BE2C (cell line): Measurements from ENCODE around the gene PHF21B.

Experiments
- DNase-seq: peaks from one replicate; pipeline ENCODE4 v3.0.0-alpha.2; 2020
- H3K27me3 ChIP-seq: fragments of 250-450 bp; sonication (Bioruptor Pico); 2 replicates; pipeline ENCODE4 v1.5.1; 2020; ENCODE audit warnings: mild to moderate bottlenecking
- H3K36me3 ChIP-seq: fragments of 250-450 bp; sonication (Bioruptor Pico); 2 replicates; pipeline ENCODE4 v1.5.1; 2020; ENCODE audit warnings: mild to moderate bottlenecking
- H3K4me1 ChIP-seq: fragments of 250-450 bp; sonication (Bioruptor Pico); 2 replicates; pipeline ENCODE4 v1.5.1; 2020
- H3K4me3 ChIP-seq: 2 replicates; pipeline ENCODE4 v1.5.1; 2011; ENCODE audit warnings: low read depth, low read length
- H3K9me3 ChIP-seq: fragments of 250-450 bp; sonication (Bioruptor Pico); 2 replicates; pipeline ENCODE4 v1.5.1; 2020
- TF ChIP-seq, protein P1 (sequence below): IDR thresholded peaks from 2 replicates; pipeline ENCODE4 v1.5.1; 2012; ENCODE audit warnings: mild to moderate bottlenecking, low read depth, low read length

The PHF21B gene

GRCh38 chr22:44865193-44866057, 144.4 kb downstream of the PHF21B start:
- Histone ChIP-seq H3K4me1 (peaks cover 3% of the 10 kb centered on the region; the same call in 1 of the 2 replicates), H3K4me3 (no peak overlapping the region), H3K27me3 (no peaks in the 10 kb centered on the region), H3K9me3 (no peaks in the 10 kb centered on the region), H3K36me3 (no peaks in the 10 kb centered on the region; the same call in 1 of the 2 replicates)
- TF ChIP-seq, protein P1, sequence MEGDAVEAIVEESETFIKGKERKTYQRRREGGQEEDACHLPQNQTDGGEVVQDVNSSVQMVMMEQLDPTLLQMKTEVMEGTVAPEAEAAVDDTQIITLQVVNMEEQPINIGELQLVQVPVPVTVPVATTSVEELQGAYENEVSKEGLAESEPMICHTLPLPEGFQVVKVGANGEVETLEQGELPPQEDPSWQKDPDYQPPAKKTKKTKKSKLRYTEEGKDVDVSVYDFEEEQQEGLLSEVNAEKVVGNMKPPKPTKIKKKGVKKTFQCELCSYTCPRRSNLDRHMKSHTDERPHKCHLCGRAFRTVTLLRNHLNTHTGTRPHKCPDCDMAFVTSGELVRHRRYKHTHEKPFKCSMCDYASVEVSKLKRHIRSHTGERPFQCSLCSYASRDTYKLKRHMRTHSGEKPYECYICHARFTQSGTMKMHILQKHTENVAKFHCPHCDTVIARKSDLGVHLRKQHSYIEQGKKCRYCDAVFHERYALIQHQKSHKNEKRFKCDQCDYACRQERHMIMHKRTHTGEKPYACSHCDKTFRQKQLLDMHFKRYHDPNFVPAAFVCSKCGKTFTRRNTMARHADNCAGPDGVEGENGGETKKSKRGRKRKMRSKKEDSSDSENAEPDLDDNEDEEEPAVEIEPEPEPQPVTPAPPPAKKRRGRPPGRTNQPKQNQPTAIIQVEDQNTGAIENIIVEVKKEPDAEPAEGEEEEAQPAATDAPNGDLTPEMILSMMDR: no peak
- no peak for DNase-seq

DNA sequence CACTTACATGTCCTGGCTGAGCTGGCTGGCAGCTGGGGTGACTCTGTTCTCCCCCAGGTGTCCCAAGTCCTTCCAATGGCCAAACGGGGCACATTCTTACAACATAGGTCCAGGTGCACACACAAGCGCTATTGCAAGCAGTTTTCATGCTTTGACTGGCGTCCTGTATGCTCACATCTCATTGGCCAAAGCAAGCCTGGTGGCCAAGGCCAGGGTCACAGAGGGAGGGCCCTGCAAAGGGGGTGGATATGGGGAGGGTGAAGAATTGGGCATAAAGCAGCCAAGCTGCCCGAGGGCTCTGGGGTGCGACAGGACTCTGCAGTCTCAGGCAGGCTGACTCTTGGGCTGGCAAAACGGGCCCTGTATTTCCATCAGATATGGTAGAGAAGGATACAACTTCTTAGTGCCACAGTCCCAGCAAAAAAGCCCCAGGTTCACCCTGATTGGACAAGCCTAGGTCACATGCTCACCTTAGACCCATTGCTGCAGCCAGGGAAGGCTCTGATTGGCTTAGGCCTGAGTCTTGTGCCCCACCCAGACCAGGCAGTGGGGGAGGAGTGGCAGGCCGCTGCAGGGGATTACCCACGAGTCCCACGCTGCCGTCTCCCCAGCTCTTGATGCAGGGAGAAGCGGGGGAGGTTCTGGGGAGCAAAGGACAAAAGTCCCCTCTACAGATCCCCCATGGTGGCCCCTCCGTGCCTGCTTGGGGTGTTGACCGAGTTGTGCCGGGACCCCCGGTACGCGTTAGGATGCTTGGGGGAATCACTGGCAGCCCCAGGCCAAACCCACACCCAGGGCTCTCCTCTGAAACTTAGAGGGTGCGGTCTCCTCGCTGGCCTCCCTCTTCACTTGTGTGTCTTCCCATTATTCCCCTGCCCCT, 146.6 kb downstream of the PHF21B start:
- Histone ChIP-seq H3K9me3 (no peaks in the 10 kb centered on the region), H3K36me3 (no peaks in the 10 kb centered on the region; the same call in 1 of the 2 replicates), H3K4me1 (peaks cover 4% of the 10 kb centered on the region; the same call in 1 of the 2 replicates), H3K4me3 (no peak overlapping the region), H3K27me3 (no peaks in the 10 kb centered on the region)
- TF ChIP-seq, protein P1: no peak
- DNase-seq: peak; percentile 35

DNA sequence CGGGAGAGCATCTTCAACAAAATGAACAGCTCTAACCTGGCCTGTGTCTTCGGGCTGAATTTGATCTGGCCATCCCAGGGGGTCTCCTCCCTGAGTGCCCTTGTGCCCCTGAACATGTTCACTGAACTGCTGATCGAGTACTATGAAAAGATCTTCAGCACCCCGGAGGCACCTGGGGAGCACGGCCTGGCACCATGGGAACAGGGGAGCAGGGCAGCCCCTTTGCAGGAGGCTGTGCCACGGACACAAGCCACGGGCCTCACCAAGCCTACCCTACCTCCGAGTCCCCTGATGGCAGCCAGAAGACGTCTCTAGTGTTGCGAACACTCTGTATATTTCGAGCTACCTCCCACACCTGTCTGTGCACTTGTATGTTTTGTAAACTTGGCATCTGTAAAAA, 147.5 kb downstream of the PHF21B start:
- no peaks in the 10 kb centered on the region for H3K36me3 ChIP-seq
- no peak overlapping the region for H3K4me3 ChIP-seq
- DNase-seq: no peak
- H3K4me1 ChIP-seq: peaks cover 4% of the 10 kb centered on the region; the same call in 1 of the 2 replicates
- H3K27me3 ChIP-seq: no peaks in the 10 kb centered on the region
- TF ChIP-seq, protein P1: no peak
- H3K9me3 ChIP-seq: no peaks in the 10 kb centered on the region

- H3K36me3 ChIP-seq: no peaks in the 10 kb centered on the region
- DNase-seq: no peak
- H3K9me3 ChIP-seq: no peaks in the 10 kb centered on the region
- peaks cover 4% of the 10 kb centered on the region; the same call in 1 of the 2 replicates for H3K4me1 ChIP-seq
- TF ChIP-seq, protein P1: no peak
- no peak overlapping the region for H3K4me3 ChIP-seq
- no peaks in the 10 kb centered on the region for H3K27me3 ChIP-seq
Observed at GRCh38 chr22:44861245-44861644, 148.6 kb downstream of the PHF21B start.

DNA sequence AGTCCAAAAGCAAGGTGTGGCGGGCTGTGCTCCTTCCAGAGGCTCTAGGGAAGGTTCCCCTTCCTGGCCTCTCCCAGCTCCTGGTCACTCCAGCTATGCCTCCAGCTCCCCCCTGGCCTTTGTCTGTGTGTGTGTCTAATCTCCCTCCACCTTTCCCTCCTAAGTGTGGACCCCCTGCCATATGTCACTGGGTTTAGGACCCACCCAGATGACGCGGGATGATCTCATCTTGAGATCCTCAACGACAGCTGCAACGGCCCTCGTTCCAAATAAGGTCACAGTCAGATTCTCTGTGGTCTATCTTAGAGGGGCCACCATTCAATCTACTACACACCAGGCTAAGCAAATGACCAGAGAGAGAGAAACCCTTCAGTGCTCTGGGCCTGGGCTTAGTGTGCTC, 149.5 kb downstream of the PHF21B start:
- H3K36me3 ChIP-seq: no peaks in the 10 kb centered on the region
- H3K9me3 ChIP-seq: no peaks in the 10 kb centered on the region
- TF ChIP-seq, protein P1: no peak
- H3K4me1 ChIP-seq: peaks cover 4% of the 10 kb centered on the region; the same call in 1 of the 2 replicates
- no peak overlapping the region for H3K4me3 ChIP-seq
- DNase-seq: no peak
- no peaks in the 10 kb centered on the region for H3K27me3 ChIP-seq
